ENCODE results near the gene SIDT1.

GRCh38 chr3:113663761-113664160, 131.4 kb downstream of the SIDT1 start:
- TF ChIP-seq CTCF (IDR thresholded peaks at IDR 0.05) (no peak), POLR2A (IDR thresholded peaks at IDR 0.05) (no peak)
